ENCODE results near the gene PTGDR.

The PTGDR gene

GRCh38 chr14:52272375-52272774, 4.9 kb downstream of the PTGDR start:
- peaks cover 31% of the 10 kb centered on the region for H3K27me3 Mint-ChIP-seq
- no peaks in the 10 kb centered on the region for H3K9me3 Mint-ChIP-seq
- DNase-seq = no peak
- no peak overlapping the region for H3K4me3 Mint-ChIP-seq
- no peak overlapping the region for H3K27ac Mint-ChIP-seq
- peaks cover 34% of the 10 kb centered on the region for H3K4me1 Mint-ChIP-seq (ENCODE audit: low read depth)
- H3K36me3 Mint-ChIP-seq (ENCODE audit: low read depth) = no peaks in the 10 kb centered on the region

GRCh38 chr14:52275372-52275771, 7.9 kb downstream of the PTGDR start:
- no peaks in the 10 kb centered on the region for H3K36me3 Mint-ChIP-seq (ENCODE audit: low read depth)
- DNase-seq = no peak
- H3K9me3 Mint-ChIP-seq = no peaks in the 10 kb centered on the region
- peak overlapping the region; percentile 39 for H3K27ac Mint-ChIP-seq
- H3K4me1 Mint-ChIP-seq (ENCODE audit: low read depth) = peaks cover 24% of the 10 kb centered on the region
- no peak overlapping the region for H3K4me3 Mint-ChIP-seq
- H3K27me3 Mint-ChIP-seq = peaks cover 10% of the 10 kb centered on the region

GRCh38 chr14:52277552-52277951, 10.1 kb downstream of the PTGDR start:
- Mint-ChIP-seq H3K4me3 (no peak overlapping the region), H3K9me3 (no peaks in the 10 kb centered on the region), H3K36me3 (ENCODE audit: low read depth) (no peaks in the 10 kb centered on the region), H3K4me1 (ENCODE audit: low read depth) (peaks cover 20% of the 10 kb centered on the region), H3K27me3 (peaks cover 7% of the 10 kb centered on the region), H3K27ac (no peak overlapping the region)
- no peak for DNase-seq

GRCh38 chr14:52279408-52279807, 11.9 kb downstream of the PTGDR start:
- peaks cover 7% of the 10 kb centered on the region for H3K27me3 Mint-ChIP-seq
- H3K27ac Mint-ChIP-seq = no peak overlapping the region
- no peaks in the 10 kb centered on the region for H3K9me3 Mint-ChIP-seq
- H3K36me3 Mint-ChIP-seq (ENCODE audit: low read depth) = no peaks in the 10 kb centered on the region
- no peak for DNase-seq
- H3K4me3 Mint-ChIP-seq = no peak overlapping the region
- H3K4me1 Mint-ChIP-seq (ENCODE audit: low read depth) = peaks cover 18% of the 10 kb centered on the region

- Mint-ChIP-seq H3K36me3 (ENCODE audit: low read depth) (no peaks in the 10 kb centered on the region), H3K9me3 (no peaks in the 10 kb centered on the region), H3K4me3 (no peak overlapping the region), H3K4me1 (ENCODE audit: low read depth) (peaks cover 34% of the 10 kb centered on the region), H3K27me3 (peaks cover 2% of the 10 kb centered on the region), H3K27ac (no peak overlapping the region)
- DNase-seq = no peak
Observed at GRCh38 chr14:52283099-52283498, 15.6 kb downstream of the PTGDR start.

- no peak overlapping the region for H3K27ac Mint-ChIP-seq
Observed at GRCh38 chr14:52286661-52287649, 19.5 kb downstream of the PTGDR start.

GRCh38 chr14:52296378-52296777, 28.9 kb downstream of the PTGDR start:
- no peak for DNase-seq
- Mint-ChIP-seq H3K4me1 (ENCODE audit: low read depth) (peaks cover 10% of the 10 kb centered on the region), H3K4me3 (no peak overlapping the region), H3K27me3 (no peaks in the 10 kb centered on the region), H3K27ac (no peak overlapping the region), H3K9me3 (no peaks in the 10 kb centered on the region), H3K36me3 (ENCODE audit: low read depth) (no peaks in the 10 kb centered on the region)

More at GRCh38 chr14:52286661-52287649, 19.5 kb downstream of the PTGDR start:
- Mint-ChIP-seq H3K4me1 (ENCODE audit: low read depth) (peaks cover 28% of the 10 kb centered on the region), H3K27me3 (no peaks in the 10 kb centered on the region), H3K36me3 (ENCODE audit: low read depth) (no peaks in the 10 kb centered on the region), H3K4me3 (no peak overlapping the region), H3K9me3 (no peaks in the 10 kb centered on the region)
- no peak for DNase-seq

- no peaks in the 10 kb centered on the region for H3K27me3 Mint-ChIP-seq
- H3K9me3 Mint-ChIP-seq = no peaks in the 10 kb centered on the region
- no peak overlapping the region for H3K4me3 Mint-ChIP-seq
- no peaks in the 10 kb centered on the region for H3K36me3 Mint-ChIP-seq (ENCODE audit: low read depth)
- peaks cover 18% of the 10 kb centered on the region for H3K4me1 Mint-ChIP-seq (ENCODE audit: low read depth)
- DNase-seq = no peak
- H3K27ac Mint-ChIP-seq = no peak overlapping the region
Observed at GRCh38 chr14:52298795-52299194, 31.3 kb downstream of the PTGDR start.

GRCh38 chr14:52299692-52300278, 32.3 kb downstream of the PTGDR start:
- H3K36me3 Mint-ChIP-seq (ENCODE audit: low read depth) = no peaks in the 10 kb centered on the region
- DNase-seq = no peak
- no peaks in the 10 kb centered on the region for H3K9me3 Mint-ChIP-seq
- no peaks in the 10 kb centered on the region for H3K27me3 Mint-ChIP-seq
- no peak overlapping the region for H3K27ac Mint-ChIP-seq
- H3K4me3 Mint-ChIP-seq = no peak overlapping the region
- H3K4me1 Mint-ChIP-seq (ENCODE audit: low read depth) = peaks cover 25% of the 10 kb centered on the region

- Mint-ChIP-seq H3K27me3 (no peaks in the 10 kb centered on the region), H3K4me1 (ENCODE audit: low read depth) (peaks cover 41% of the 10 kb centered on the region), H3K27ac (no peak overlapping the region), H3K9me3 (no peaks in the 10 kb centered on the region), H3K4me3 (no peak overlapping the region), H3K36me3 (ENCODE audit: low read depth) (no peaks in the 10 kb centered on the region)
- no peak for DNase-seq
Observed at GRCh38 chr14:52303236-52303635, 35.7 kb downstream of the PTGDR start.

- Mint-ChIP-seq H3K27ac (no peak overlapping the region), H3K36me3 (ENCODE audit: low read depth) (no peaks in the 10 kb centered on the region), H3K4me3 (no peak overlapping the region), H3K9me3 (no peaks in the 10 kb centered on the region), H3K4me1 (ENCODE audit: low read depth) (peaks cover 47% of the 10 kb centered on the region), H3K27me3 (no peaks in the 10 kb centered on the region)
- no peak for DNase-seq
Observed at GRCh38 chr14:52304248-52304904, 36.9 kb downstream of the PTGDR start.

- Mint-ChIP-seq H3K9me3 (no peaks in the 10 kb centered on the region), H3K36me3 (ENCODE audit: low read depth) (no peaks in the 10 kb centered on the region), H3K4me1 (ENCODE audit: low read depth) (peaks cover 53% of the 10 kb centered on the region), H3K4me3 (no peak overlapping the region), H3K27me3 (no peaks in the 10 kb centered on the region), H3K27ac (no peak overlapping the region)
- no peak for DNase-seq
Observed at GRCh38 chr14:52305014-52305413, 37.5 kb downstream of the PTGDR start.

- Mint-ChIP-seq H3K27ac (peak overlapping the region; percentile 20), H3K36me3 (ENCODE audit: low read depth) (no peaks in the 10 kb centered on the region), H3K4me3 (no peak overlapping the region), H3K9me3 (no peaks in the 10 kb centered on the region), H3K4me1 (ENCODE audit: low read depth) (peaks cover 62% of the 10 kb centered on the region), H3K27me3 (no peaks in the 10 kb centered on the region)
- DNase-seq = no peak
Observed at GRCh38 chr14:52307376-52307775, 39.9 kb downstream of the PTGDR start.

- Mint-ChIP-seq H3K4me3 (no peak overlapping the region), H3K36me3 (ENCODE audit: low read depth) (no peaks in the 10 kb centered on the region), H3K27ac (no peak overlapping the region), H3K27me3 (peaks cover 5% of the 10 kb centered on the region), H3K4me1 (ENCODE audit: low read depth) (peaks cover 63% of the 10 kb centered on the region), H3K9me3 (no peaks in the 10 kb centered on the region)
- no peak for DNase-seq
Observed at GRCh38 chr14:52307905-52308304, 40.4 kb downstream of the PTGDR start.

GRCh38 chr14:52310541-52310940, 43.0 kb downstream of the PTGDR start:
- Mint-ChIP-seq H3K4me1 (ENCODE audit: low read depth) (peaks cover 73% of the 10 kb centered on the region), H3K27me3 (peaks cover 26% of the 10 kb centered on the region), H3K9me3 (no peaks in the 10 kb centered on the region), H3K4me3 (no peak overlapping the region), H3K36me3 (ENCODE audit: low read depth) (peaks cover 11% of the 10 kb centered on the region), H3K27ac (no peak overlapping the region)
- no peak for DNase-seq

Data from activated T-cell treated with anti-CD3 and anti-CD28 coated beads, Interleukin-2, amount 50 U/mL, for 24 hours (primary cell).